Jurkat, Clone E6-1 (cell line): ENCODE results near the gene RPUSD4.

Experiments
- DNase-seq: peaks from one replicate; pipeline ENCODE4 v3.0.0-alpha.2; 2011; ENCODE audit warnings: low read depth, low spot score
- H3K4me3 ChIP-seq: 2 replicates; pipeline ENCODE4 v1.5.1; 2011; ENCODE audit warnings: mild to moderate bottlenecking, low read length, control low read depth, moderate library complexity

Gene RPUSD4

DNA sequence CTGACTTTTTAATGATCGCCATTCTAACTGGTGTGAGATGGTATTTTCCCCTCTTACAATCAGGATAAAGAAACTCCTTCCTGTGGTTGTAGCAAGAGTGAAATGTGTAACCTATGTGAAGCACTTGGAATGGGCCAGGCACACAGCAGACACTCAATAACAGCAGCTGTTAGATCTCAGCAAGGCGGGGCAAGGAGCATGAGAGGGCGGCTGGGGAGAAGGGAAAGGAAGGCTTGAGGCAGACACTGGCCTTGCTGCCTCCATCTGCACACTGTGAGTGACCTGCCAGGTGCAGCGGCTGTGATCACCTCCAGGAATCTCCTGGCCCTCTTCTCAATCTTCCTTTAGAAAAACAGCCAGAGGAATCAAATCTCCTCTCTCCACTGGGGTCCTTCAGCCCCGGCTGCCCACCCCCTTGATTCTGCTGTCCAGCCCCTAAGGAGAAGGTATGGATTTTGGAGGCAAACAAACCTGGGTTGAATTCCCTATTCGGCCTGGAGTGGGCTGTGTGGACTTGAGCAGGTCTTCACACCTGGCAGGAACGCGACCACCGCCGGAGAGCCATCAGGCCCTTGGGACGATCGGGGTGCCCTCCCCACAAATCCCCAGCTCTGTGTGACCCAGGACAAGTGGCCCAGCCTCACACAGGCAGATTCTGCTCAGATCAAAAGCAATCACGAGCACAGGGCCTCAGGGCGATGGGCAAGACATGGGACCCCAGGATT, 49.0 kb downstream of the RPUSD4 start:
- H3K4me3 ChIP-seq: no peak overlapping the region

DNA sequence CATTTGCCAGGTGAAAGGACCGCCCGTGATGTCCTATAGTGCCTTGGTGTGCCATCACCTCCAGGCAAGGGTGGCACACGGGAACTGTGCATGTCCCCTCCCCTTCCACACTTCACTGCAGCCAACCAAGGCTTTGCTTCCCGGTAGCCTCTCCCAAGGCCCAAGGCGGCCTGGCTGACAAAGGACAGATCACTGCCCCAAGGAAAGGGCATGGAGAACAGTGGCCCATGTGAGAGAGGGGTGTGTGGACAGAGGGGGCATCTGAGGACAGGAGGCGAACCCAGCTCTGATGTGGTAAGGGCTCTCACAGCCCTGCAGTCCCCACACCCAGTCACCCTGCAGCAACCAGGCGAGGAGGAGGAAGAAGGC, 50.4 kb downstream of the RPUSD4 start:
- DNase-seq: no peak
- H3K4me3 ChIP-seq: no peak overlapping the region

More for the DNA sequence above, 49.0 kb downstream of the RPUSD4 start:
- no peak for DNase-seq

DNA sequence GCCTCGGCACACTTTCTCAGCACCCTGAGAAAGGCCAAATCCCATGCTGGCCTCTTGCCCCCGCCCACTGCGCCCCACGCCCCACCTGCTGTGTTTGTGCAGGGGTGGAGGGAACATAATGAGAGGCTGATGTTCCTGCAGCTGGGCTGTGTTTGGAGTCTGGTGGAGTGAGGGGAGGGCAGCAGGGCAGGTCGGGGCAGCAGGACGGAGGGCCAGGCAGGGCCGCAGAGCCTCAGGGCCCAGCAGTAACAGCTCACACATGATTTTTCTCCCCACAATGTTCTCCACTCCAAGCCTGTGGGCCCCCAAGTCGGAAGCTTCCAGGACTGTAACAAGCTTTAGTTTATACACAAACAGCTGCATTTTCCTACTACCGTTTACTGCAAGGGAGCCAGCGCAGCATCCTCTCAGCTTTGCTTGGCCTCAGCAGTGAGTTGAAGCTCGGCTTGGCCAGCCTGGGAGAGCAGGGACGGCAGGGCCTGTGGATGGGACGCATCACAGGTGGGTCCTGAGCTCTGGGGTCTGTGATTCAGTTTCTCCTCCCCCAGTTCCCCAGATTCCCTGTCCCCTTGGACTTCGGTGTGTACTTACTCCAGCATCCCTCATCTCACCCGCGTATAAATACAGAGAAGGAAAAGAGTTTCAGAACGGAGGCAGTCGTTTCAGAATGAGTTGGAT, 51.0 kb downstream of the RPUSD4 start:
- no peak for DNase-seq
- H3K4me3 ChIP-seq: no peak overlapping the region

DNA sequence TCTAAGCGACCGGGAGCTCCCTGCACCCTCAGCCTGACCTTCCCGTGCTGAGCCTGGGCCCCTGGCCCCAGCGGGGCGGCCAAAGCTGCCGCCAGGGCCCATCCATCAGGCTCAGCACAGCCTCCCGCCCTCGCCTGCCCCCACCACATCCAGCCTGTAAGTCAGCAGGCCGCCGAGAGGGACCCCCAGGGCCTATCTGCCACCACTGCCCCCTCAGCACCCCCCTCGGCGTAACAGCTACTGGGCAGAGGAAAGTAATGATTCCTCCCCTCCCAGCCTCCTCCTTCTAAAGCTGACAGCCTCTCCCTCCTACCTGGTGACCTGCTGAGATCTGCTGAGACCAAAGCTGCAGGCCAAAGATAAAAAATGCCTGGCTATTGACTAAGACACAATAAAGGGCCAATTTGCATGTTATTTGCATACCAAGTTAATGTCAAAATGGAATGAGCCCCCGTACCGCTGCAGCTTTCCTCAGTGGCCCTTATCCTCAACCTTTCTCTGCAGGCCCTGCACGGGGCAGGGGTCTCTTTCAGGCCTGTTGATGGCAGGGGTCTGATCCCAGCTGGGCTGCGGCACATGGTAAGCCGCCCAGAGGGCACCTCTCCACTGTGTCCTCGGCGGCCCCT, 51.6 kb downstream of the RPUSD4 start:
- no peak for DNase-seq

DNA sequence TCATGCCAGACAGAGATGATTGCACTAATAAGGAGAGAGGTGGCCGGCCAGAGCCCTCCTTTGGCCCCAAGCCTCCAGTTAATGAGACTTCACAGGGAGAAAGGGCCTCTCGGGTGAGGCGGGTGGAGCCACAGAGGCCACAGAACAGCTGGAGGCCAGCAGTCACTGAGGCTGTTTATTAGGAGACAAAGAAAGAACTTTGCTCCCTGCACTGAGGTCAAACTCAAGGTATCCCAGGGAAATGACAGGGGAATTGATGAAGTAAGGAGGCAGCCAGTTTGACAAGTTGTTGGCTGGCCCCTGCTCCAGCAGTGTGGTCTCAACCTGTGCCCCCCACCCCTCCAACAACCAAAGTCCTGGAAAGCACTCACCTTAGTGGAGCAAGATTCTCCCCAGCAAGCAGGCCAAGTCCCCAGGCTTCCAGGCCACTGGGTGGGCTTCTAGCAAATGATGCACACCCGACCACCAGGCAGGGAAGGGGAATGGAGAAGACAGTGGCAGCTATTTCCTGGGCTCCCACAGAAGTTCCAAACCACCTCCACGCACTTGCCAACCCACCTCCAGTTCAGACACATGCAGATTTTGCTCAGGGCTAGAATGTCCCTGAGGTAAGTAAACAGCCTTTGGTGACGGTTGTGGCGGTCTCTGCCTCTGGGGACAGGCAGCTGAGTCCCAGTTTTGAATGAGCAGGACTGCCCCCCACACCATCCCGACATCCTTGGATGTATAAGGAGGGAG, 53.2 kb downstream of the RPUSD4 start:
- DNase-seq: no peak
- no peak overlapping the region for H3K4me3 ChIP-seq

More for the DNA sequence above, 51.6 kb downstream of the RPUSD4 start:
- no peak overlapping the region for H3K4me3 ChIP-seq

DNA sequence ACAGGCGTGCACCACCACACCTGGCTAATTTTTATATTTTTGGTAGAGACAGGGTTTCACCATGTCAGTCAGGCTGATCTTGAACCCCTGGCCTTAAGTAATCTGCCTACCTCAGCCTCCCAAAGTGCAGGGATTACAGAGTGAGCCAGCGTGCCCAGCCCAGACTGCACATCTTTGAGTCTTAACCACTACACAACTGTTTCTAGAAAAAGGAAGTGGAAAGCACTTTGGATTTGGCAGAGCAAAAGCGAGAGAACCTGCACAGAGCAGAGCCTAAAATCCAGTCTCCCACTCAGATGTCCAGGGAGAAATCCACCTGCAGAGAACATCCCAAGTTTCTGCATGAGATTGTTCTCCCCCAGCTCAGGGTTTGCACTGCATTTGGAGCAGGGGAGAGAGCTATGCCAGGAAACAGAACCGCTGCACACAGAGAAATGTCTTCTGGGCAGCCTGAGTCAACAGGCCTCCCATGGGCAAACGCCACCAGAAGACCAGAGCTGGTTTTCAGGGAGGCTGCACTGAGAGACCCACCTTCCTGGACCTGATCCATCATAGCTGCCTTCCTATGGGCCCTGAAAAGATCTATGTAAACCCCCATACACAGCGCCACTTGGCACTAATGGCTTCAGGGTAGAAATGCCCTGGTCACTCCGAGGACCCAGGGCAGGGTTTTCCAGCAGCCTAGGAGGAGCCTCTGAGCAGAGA, 54.0 kb downstream of the RPUSD4 start:
- DNase-seq: no peak
- no peak overlapping the region for H3K4me3 ChIP-seq

DNA sequence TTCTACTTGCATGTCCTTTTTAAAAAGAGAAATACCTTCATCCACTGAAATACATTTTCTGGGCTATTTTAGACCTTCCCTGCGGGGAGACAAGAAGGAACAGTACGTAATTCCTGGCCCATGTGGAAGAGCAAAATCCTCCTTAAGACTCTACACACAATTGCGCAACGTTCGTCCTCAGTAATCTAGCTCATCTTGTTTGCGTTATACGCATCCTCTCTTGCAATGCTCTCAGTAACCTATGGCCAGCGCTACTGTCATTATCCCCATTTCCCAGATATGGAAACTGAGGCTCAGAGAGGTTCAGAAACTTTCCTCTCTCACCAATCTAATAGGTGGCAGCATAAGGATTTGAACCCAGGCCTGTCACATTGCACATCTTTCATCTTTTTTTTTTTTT, 54.6 kb downstream of the RPUSD4 start:
- H3K4me3 ChIP-seq: no peak overlapping the region
- no peak for DNase-seq

DNA sequence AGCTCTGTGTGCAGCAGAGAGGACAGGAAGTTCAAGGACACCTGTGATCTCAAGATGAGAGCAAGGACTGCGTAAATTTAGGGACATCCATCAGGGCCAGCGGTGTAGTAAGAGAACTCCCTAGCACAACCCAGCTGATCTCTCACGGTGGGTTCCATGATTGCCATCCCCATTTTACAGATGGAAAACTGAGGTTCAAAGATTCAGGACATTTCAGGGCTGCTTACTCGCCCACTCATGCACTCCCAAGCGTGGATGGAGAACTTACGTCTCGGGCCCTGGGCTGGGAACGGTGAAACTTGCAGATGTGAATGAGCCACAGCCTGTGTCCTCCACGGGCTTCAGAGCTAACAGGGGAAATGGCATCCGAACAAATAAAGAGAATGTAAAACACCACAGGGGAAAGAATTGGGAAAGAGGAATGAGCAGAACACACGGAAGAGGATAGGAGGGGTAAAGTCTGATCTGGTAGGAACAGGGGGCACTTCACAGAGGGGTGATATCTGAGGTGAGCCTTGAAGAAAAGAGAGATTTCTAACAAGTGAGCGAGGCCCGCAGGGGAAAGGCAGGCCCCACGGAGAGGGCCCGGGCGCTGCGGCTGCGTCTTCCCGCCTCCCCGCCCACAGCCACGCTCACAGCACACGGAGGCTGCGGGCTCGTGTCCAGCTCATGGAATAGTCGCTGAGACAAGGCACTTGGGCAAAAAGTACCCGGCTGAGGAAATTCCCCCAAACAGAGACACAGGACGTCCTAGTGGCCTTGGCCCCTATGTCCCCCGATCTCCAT, 55.9 kb downstream of the RPUSD4 start:
- no peak overlapping the region for H3K4me3 ChIP-seq
- DNase-seq: no peak

DNA sequence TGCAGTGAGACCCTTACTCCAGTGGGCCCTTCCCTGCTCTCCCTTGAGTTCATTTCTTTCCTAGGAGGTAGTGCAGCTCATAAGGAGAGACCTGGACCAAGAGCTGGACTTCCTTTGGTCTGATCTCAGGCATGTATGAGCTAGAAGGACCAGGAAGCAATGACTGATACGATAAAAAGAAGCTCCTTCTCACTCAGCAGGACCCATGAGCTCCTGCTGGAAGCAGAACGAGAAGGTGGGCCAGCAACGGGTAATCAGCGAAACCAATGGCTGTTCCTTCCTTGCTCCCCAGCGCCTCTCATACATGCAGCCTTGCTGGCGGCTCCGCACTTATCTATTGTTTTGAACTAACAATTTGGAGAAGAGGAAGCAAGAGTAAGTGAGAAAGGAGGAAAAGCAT, 56.8 kb downstream of the RPUSD4 start:
- H3K4me3 ChIP-seq: no peak overlapping the region
- no peak for DNase-seq

DNA sequence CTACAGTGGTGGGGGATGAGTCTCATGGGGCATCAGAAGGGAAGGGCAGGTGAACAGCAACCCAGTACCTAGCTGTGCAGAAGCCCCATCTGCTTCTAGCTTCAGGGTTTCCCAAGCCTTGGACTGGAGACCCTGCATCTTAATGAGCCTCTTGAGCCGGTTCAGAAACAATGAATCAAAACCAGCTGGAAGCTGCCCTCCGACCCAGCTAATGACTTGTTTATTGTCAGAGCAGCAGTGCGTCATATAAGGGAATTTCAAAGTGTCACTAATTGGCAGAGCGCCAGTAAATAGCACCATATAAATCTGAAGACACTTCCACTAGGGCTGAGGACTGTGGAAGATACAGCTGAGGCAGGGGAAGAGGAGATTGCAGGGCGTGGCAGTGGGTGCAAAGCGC, 57.5 kb downstream of the RPUSD4 start:
- DNase-seq: no peak
- no peak overlapping the region for H3K4me3 ChIP-seq

DNA sequence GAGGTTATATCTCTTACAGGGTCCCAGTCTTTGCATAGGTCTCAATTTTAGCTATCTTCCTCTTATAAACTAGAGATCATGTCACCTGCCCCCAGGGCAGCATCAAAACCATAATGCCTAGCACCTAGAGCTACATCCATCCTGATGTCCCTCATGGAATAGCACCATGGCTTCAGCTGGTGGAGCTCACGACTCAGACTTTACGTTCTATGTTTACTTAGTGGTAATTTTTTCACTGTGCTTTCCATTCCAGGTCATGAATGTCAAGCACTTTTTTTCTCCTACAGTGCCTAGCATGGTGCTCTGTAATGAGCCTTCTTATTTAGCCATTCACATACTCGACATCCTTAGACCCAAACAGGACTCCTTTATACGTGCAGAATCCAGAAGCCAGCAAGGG, 58.4 kb downstream of the RPUSD4 start:
- H3K4me3 ChIP-seq: no peak overlapping the region
- DNase-seq: no peak

DNA sequence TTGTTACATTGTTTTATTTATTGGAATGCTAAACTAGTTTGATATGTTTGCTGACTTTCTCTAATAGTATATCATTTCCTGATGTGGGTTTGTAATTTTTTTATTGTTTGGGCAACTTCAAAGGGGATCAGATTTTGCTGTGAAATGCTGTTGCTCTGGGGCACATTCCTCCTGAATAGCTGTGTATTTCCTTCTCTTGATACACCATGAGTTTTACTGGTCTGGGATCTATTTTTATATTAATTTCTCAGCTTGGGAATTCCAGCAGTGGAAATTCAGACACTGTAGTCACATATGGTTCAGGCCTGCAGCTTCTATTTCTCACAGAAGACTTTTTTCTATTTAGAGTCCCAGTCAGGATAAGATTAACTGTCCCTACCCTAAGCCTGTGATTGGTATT, 58.9 kb downstream of the RPUSD4 start:
- H3K4me3 ChIP-seq: no peak overlapping the region
- DNase-seq: no peak

DNA sequence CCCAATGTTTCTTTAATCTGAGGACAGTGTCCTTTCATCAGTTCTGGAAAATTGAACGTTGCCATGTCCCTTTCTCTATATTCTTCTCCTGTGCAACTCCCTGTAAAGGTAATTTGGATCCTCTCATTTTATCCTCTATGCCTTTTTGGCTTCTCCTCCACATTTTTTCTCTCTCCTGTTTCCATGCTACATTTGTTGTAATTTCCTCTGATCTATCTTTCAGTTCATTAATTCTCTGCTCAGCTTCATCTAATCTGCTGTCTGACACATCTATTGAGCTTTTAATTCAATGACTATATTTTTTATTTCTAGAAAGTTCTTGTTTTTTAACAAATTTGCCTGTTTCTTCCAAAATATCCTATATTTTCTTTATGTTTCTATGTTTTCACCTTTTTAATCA, 59.3 kb downstream of the RPUSD4 start:
- no peak for DNase-seq
- H3K4me3 ChIP-seq: no peak overlapping the region
